ENCODE results near the gene NKX6-1.

The NKX6-1 gene

GRCh38 chr4:84498935-84499623 lies at the start of gene NKX6-1:
Gene NKX6-1, minus strand, starts transcription at chr4:84499292. Its CDS starts 1,064 bp downstream, at chr4:84498228.
- no peaks in the 10 kb centered on the region for H3K36me3 ChIP-seq (ENCODE audit: insufficient read depth, low read length)
- no peaks in the 10 kb centered on the region for H3K9me3 ChIP-seq (ENCODE audit: control insufficient read depth, insufficient read depth, low read length)
- H3K4me1 ChIP-seq (ENCODE audit: insufficient read depth, low read length) = peaks cover 22% of the 10 kb centered on the region
- peak within 1 kb of the TSS; percentile 65; the same call in 1 of the 2 replicates for H3K9ac ChIP-seq (ENCODE audit: low read depth, low read length)

DNA sequence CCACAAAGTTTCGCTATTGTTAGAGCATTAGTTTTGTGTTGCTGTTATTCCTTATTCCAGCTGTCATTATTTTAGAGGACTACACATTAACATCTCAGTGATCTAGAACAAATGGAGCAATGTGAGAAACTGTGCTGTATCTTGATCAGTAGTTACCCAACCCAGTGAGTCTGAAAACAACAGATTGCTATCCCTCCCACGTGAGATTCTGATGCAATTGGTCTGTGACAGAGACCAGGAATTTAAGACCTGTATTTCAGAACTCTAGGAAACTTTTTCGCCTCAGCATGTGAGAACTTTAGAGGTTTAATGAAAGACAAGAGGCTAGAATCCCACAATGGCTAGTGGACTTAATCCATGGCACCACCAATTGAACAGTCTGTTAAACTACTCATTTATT lies 48.1 kb upstream of the NKX6-1 start:
- Histone ChIP-seq H3K9me3 (ENCODE audit: control insufficient read depth, insufficient read depth, low read length) (no peaks in the 10 kb centered on the region), H3K4me1 (ENCODE audit: insufficient read depth, low read length) (peaks cover 7% of the 10 kb centered on the region; the same call in 1 of the 2 replicates), H3K9ac (ENCODE audit: low read depth, low read length) (no peak overlapping the region), H3K36me3 (ENCODE audit: insufficient read depth, low read length) (no peaks in the 10 kb centered on the region)

DNA sequence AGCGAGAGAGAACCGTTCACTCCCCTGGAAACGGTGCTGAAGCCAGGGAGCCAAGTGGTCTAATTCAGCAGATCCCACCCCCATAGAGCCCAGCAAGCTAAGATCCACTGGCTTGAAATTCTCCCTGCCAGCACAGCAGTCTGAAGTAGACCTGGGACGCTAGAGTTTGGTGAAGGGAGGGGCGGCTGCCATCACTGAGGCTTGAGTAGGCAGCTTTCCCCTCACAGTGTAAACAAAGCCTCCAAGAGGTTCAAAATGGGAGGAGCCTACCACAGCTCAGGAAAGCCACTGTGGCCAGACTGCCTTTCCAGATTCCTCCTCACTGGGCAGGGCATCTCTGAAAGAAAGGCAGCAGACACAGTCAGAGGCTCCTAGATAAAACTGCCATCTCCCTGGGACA lies 46.0 kb upstream of the NKX6-1 start:
- H3K4me1 ChIP-seq (ENCODE audit: insufficient read depth, low read length) = peaks cover 7% of the 10 kb centered on the region; the same call in 1 of the 2 replicates
- H3K9me3 ChIP-seq (ENCODE audit: control insufficient read depth, insufficient read depth, low read length) = no peaks in the 10 kb centered on the region
- no peak overlapping the region for H3K9ac ChIP-seq (ENCODE audit: low read depth, low read length)
- H3K36me3 ChIP-seq (ENCODE audit: insufficient read depth, low read length) = no peaks in the 10 kb centered on the region

DNA sequence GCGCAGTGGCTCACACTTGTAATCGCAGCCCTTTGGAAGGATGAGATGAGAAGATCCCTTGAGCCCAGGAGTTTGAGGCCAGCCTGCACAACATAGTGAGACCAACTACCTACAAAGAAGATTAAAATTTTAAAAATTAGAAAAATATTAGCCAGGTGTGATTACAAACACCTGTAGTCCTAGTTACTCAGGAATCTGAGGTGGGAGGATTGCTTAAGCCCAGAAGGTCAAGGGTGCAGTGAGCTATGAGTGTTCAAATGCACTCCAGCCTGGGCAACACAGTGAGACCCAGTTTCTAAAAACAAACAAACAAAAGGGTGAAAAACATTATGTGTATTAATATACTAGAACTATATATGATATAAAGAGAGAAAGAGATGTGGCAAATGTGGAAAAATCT lies 36.8 kb upstream of the NKX6-1 start:
- Histone ChIP-seq H3K4me1 (ENCODE audit: insufficient read depth, low read length) (0 out of 2 replicates have a peak, but pooled peaks cover 3% of the 10 kb centered on the region), H3K9me3 (ENCODE audit: control insufficient read depth, insufficient read depth, low read length) (no peaks in the 10 kb centered on the region), H3K36me3 (ENCODE audit: insufficient read depth, low read length) (no peaks in the 10 kb centered on the region), H3K9ac (ENCODE audit: low read depth, low read length) (no peak overlapping the region)

DNA sequence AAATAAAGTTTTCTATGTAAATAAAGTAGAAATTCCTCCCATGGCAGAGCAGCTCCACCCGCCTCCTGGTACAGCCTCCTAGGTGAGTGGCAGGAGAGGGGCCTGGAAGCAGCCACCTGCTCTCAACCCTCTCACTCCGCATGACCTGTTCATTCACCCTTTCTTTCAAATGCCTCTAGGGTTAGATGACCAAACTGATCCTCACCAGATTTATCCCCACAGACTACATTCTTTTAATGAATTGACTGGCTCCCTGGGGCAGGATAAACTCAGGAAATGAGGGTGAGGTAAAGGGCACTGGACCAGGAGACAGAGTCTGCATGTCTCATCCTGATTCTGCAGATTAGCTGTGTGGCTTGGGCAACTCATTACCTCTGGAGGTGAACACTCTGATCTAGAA lies 32.6 kb upstream of the NKX6-1 start:
- 0 out of 2 replicates have a peak, but pooled peaks cover 3% of the 10 kb centered on the region for H3K4me1 ChIP-seq (ENCODE audit: insufficient read depth, low read length)
- H3K9me3 ChIP-seq (ENCODE audit: control insufficient read depth, insufficient read depth, low read length) = no peaks in the 10 kb centered on the region
- no peak overlapping the region for H3K9ac ChIP-seq (ENCODE audit: low read depth, low read length)
- no peaks in the 10 kb centered on the region for H3K36me3 ChIP-seq (ENCODE audit: insufficient read depth, low read length)

- Histone ChIP-seq H3K36me3 (ENCODE audit: insufficient read depth, low read length) (no peaks in the 10 kb centered on the region), H3K4me1 (ENCODE audit: insufficient read depth, low read length) (0 out of 2 replicates have a peak, but pooled peaks cover 3% of the 10 kb centered on the region), H3K9ac (ENCODE audit: low read depth, low read length) (no peak overlapping the region), H3K9me3 (ENCODE audit: control insufficient read depth, insufficient read depth, low read length) (no peaks in the 10 kb centered on the region)
Observed at GRCh38 chr4:84530871-84531270, 31.8 kb upstream of the NKX6-1 start.

DNA sequence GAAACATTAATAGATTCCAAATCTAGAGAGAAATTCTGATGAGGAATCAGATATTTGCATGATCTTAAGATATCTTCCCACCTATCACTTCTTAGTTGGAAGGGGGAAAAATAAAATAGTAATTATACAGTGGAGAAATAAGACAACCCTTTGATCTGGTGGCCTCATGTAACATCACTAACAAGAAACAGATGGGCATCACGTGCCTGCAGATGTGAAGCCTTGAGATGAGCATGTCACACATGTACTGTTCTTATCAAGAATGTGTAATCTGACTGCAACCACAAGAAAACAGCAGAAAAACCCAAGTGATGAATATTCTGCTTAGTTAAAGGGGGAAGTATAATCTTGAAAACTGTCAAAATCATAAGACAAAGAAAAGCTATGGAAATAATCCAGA lies 31.4 kb upstream of the NKX6-1 start:
- Histone ChIP-seq H3K36me3 (ENCODE audit: insufficient read depth, low read length) (no peaks in the 10 kb centered on the region), H3K9ac (ENCODE audit: low read depth, low read length) (no peak overlapping the region), H3K9me3 (ENCODE audit: control insufficient read depth, insufficient read depth, low read length) (no peaks in the 10 kb centered on the region), H3K4me1 (ENCODE audit: insufficient read depth, low read length) (0 out of 2 replicates have a peak, but pooled peaks cover 3% of the 10 kb centered on the region)

- Histone ChIP-seq H3K36me3 (ENCODE audit: insufficient read depth, low read length) (no peaks in the 10 kb centered on the region), H3K9ac (ENCODE audit: low read depth, low read length) (no peak overlapping the region), H3K4me1 (ENCODE audit: insufficient read depth, low read length) (0 out of 2 replicates have a peak, but pooled peaks cover 3% of the 10 kb centered on the region), H3K9me3 (ENCODE audit: control insufficient read depth, insufficient read depth, low read length) (no peaks in the 10 kb centered on the region)
Observed at GRCh38 chr4:84529169-84529751, 30.2 kb upstream of the NKX6-1 start.

DNA sequence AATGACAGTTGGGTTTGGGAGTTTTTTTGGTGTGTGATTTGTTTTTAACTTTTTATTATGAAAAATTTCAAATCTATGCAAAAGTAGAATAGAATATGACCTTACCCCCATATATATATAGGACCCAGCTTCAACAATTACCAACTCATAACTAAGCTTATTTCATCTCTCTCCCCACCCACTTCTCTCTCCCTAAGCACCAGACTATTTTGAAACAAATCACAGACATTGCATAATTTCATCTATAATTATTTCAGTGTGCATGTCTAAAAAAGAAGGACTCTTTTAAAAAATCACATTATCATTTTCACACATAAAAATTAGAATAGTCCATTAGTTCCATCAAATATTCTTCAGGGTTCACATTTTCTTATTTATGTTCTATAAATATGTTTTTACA lies 28.3 kb upstream of the NKX6-1 start:
- Histone ChIP-seq H3K9ac (ENCODE audit: low read depth, low read length) (no peak overlapping the region), H3K36me3 (ENCODE audit: insufficient read depth, low read length) (no peaks in the 10 kb centered on the region), H3K4me1 (ENCODE audit: insufficient read depth, low read length) (0 out of 2 replicates have a peak, but pooled peaks cover 3% of the 10 kb centered on the region), H3K9me3 (ENCODE audit: control insufficient read depth, insufficient read depth, low read length) (no peaks in the 10 kb centered on the region)

- Histone ChIP-seq H3K36me3 (ENCODE audit: insufficient read depth, low read length) (no peaks in the 10 kb centered on the region), H3K9ac (ENCODE audit: low read depth, low read length) (no peak overlapping the region), H3K9me3 (ENCODE audit: control insufficient read depth, insufficient read depth, low read length) (no peaks in the 10 kb centered on the region), H3K4me1 (ENCODE audit: insufficient read depth, low read length) (no peaks in the 10 kb centered on the region)
Observed at GRCh38 chr4:84515075-84515474, 16.0 kb upstream of the NKX6-1 start.

DNA sequence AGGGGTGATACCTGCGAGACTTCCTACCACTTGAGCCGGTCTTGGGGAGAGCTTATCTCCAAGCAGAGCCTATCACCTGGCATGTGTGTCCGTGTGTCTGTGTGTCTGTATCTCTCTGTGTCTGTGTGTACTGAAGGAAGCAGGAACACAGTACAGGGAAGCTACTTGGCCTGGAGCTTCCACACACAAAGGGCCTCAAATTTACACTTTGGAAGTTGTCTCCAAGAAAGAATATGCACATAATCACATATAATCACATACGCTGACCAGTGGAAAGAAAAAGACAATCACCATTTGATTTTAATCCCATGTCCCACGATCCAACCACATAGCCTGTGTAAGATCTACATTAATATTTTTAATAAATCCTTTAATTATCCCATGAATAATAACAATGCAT lies 13.2 kb upstream of the NKX6-1 start:
- H3K4me1 ChIP-seq (ENCODE audit: insufficient read depth, low read length) = no peaks in the 10 kb centered on the region
- H3K36me3 ChIP-seq (ENCODE audit: insufficient read depth, low read length) = no peaks in the 10 kb centered on the region
- H3K9ac ChIP-seq (ENCODE audit: low read depth, low read length) = no peak overlapping the region
- no peaks in the 10 kb centered on the region for H3K9me3 ChIP-seq (ENCODE audit: control insufficient read depth, insufficient read depth, low read length)

- no peaks in the 10 kb centered on the region for H3K36me3 ChIP-seq (ENCODE audit: insufficient read depth, low read length)
- no peak overlapping the region for H3K9ac ChIP-seq (ENCODE audit: low read depth, low read length)
- no peaks in the 10 kb centered on the region for H3K9me3 ChIP-seq (ENCODE audit: control insufficient read depth, insufficient read depth, low read length)
- H3K4me1 ChIP-seq (ENCODE audit: insufficient read depth, low read length) = no peaks in the 10 kb centered on the region
Observed at GRCh38 chr4:84511703-84512102, 12.6 kb upstream of the NKX6-1 start.

GRCh38 chr4:84507941-84508340 lies 8.8 kb upstream of the NKX6-1 start:
- no peaks in the 10 kb centered on the region for H3K9me3 ChIP-seq (ENCODE audit: control insufficient read depth, insufficient read depth, low read length)
- H3K9ac ChIP-seq (ENCODE audit: low read depth, low read length) = no peak overlapping the region
- no peaks in the 10 kb centered on the region for H3K36me3 ChIP-seq (ENCODE audit: insufficient read depth, low read length)
- H3K4me1 ChIP-seq (ENCODE audit: insufficient read depth, low read length) = peaks cover 6% of the 10 kb centered on the region

GRCh38 chr4:84504821-84505220 lies 5.7 kb upstream of the NKX6-1 start:
- no peaks in the 10 kb centered on the region for H3K36me3 ChIP-seq (ENCODE audit: insufficient read depth, low read length)
- H3K9ac ChIP-seq (ENCODE audit: low read depth, low read length) = no peak overlapping the region
- H3K4me1 ChIP-seq (ENCODE audit: insufficient read depth, low read length) = peaks cover 13% of the 10 kb centered on the region
- no peaks in the 10 kb centered on the region for H3K9me3 ChIP-seq (ENCODE audit: control insufficient read depth, insufficient read depth, low read length)

Measured in ES-I3 (cell line).